Neural cell (in vitro differentiated cells): ENCODE results near the gene PRR33.

Experiments used
- CTCF ChIP-seq: fragments of 450-650 bp; IDR thresholded peaks from 2 replicates; pipeline ENCODE4 v1.5.1; 2014; ENCODE audit warnings: antibody characterized with exemption, mild to moderate bottlenecking, moderate library complexity; ENCODE audit not compliant: poor library complexity, severe bottlenecking
- EP300 ChIP-seq: fragments of 450-650 bp; conservative IDR thresholded peaks from 2 replicates; pipeline ENCODE4 v1.6.1; 2014; ENCODE audit warnings: antibody characterized with exemption, mild to moderate bottlenecking, moderate library complexity; ENCODE audit not compliant: poor library complexity, severe bottlenecking
- EZH2 ChIP-seq: fragments of 200-600, 300-800 bp; shearing (Covaris generic), sonication (generic); IDR thresholded peaks from 2 replicates; pipeline ENCODE4 v1.6.1; 2014; ENCODE audit warnings: antibody characterized with exemption, low read length, borderline replicate concordance, mild to moderate bottlenecking; ENCODE audit not compliant: insufficient read depth, poor library complexity, severe bottlenecking
- MXI1 ChIP-seq: fragments of 450-650 bp; conservative IDR thresholded peaks from 2 replicates; pipeline ENCODE4 v1.6.1; 2014; ENCODE audit warnings: antibody characterized with exemption, mild to moderate bottlenecking; ENCODE audit not compliant: poor library complexity, severe bottlenecking
- POLR2AphosphoS5 ChIP-seq: IDR thresholded peaks from 2 replicates; pipeline ENCODE4 v1.6.1; 2012

- TF ChIP-seq MXI1 (no peak), EP300 (no peak), CTCF (no peak), POLR2AphosphoS5 (no peak), EZH2 (no peak)
Measured at GRCh38 chr11:1926156-1927025, 34.7 kb upstream of the PRR33 start.
